OCI-LY1 (cell line): ENCODE results near the gene ZNF182.
"Not testable (repeated sequence)": the region's sequence is repeated elsewhere in the genome, so short reads cannot be mapped to it uniquely, and the experiment has no call there.

ENCODE experiments used
- H2AFZ ChIP-seq: fragments of 200-600 bp; sonication (generic), shearing (Covaris generic); 2 replicates; pipeline ENCODE4 v1.6.0; 2014; ENCODE audit warnings: antibody characterized with exemption, mild to moderate bottlenecking, low read length
- H3F3A ChIP-seq: fragments of 200-600 bp; sonication (generic), shearing (Covaris generic); 2 replicates; pipeline ENCODE4 v1.6.0; 2014; ENCODE audit warnings: mild to moderate bottlenecking, antibody characterized with exemption, low read length, moderate library complexity; ENCODE audit not compliant: insufficient read depth
- H3K27ac ChIP-seq: fragments of 200-600 bp; sonication (generic); 2 replicates; pipeline ENCODE4 v1.5.1; 2014; ENCODE audit warnings: low read length, mixed run types, mild to moderate bottlenecking, low read depth; ENCODE audit not compliant: poor library complexity, severe bottlenecking
- H3K27me3 ChIP-seq: fragments of 200-600 bp; sonication (generic); 2 replicates; pipeline ENCODE4 v1.6.0; 2014; ENCODE audit warnings: antibody characterized with exemption, mild to moderate bottlenecking, low read length, moderate library complexity; ENCODE audit not compliant: insufficient read depth
- H3K36me3 ChIP-seq: fragments of 200-600 bp; sonication (generic); 2 replicates; pipeline ENCODE4 v1.6.1; 2014; ENCODE audit warnings: mild to moderate bottlenecking, antibody characterized with exemption, low read length, moderate library complexity, mixed read lengths; ENCODE audit not compliant: insufficient read depth
- H3K4me1 ChIP-seq: fragments of 200-600 bp; sonication (generic); 2 replicates; pipeline ENCODE4 v1.5.1; 2014; ENCODE audit warnings: mild to moderate bottlenecking, low read length, moderate library complexity; ENCODE audit not compliant: insufficient read depth, severe bottlenecking
- H3K4me2 ChIP-seq: fragments of 200-600 bp; sonication (generic), shearing (Covaris generic); 2 replicates; pipeline ENCODE4 v1.6.1; 2014; ENCODE audit warnings: low read length
- H3K4me3 ChIP-seq: fragments of 200-600 bp; sonication (generic); 2 replicates; pipeline ENCODE4 v1.5.1; 2014; ENCODE audit warnings: low read length, low read depth, mild to moderate bottlenecking, mixed read lengths; ENCODE audit not compliant: poor library complexity, severe bottlenecking
- H3K79me2 ChIP-seq: fragments of 200-600 bp; shearing (Covaris generic); 2 replicates; pipeline ENCODE4 v1.6.1; 2016; ENCODE audit warnings: mixed run types, low read length, mixed read lengths; ENCODE audit not compliant: insufficient read depth
- H3K9ac ChIP-seq: fragments of 200-600 bp; sonication (generic), shearing (Covaris generic); 2 replicates; pipeline ENCODE4 v1.6.1; 2014; ENCODE audit warnings: mild to moderate bottlenecking, low read length, mixed read lengths
- H3K9me2 ChIP-seq: fragments of 200-600 bp; sonication (generic), shearing (Covaris generic); 2 replicates; pipeline ENCODE4 v1.6.1; 2014; ENCODE audit warnings: low read depth, mild to moderate bottlenecking, low read length, mixed read lengths
- H3K9me3 ChIP-seq: fragments of 200-600 bp; shearing (Covaris generic); 2 replicates; pipeline ENCODE4 v1.6.1; 2014; ENCODE audit warnings: low read length, mixed read lengths
- H4K20me1 ChIP-seq: fragments of 200-600 bp; sonication (generic), shearing (Covaris generic); 2 replicates; pipeline ENCODE4 v1.6.0; 2016; ENCODE audit warnings: mild to moderate bottlenecking, low read length; ENCODE audit not compliant: insufficient read depth
- EZH2 ChIP-seq: fragments of 200-600 bp; sonication (generic), shearing (Covaris generic); IDR thresholded peaks from 2 replicates; pipeline ENCODE4 v1.8.0; 2017; ENCODE audit warnings: borderline replicate concordance, mixed run types, mild to moderate bottlenecking, antibody characterized with exemption, low read length, moderate library complexity, mixed read lengths
- TF ChIP-seq, protein P1 (sequence below): fragments of 200-600 bp; sonication (generic), shearing (Covaris generic); IDR thresholded peaks from 2 replicates; pipeline ENCODE4 v1.5.1; 2017; ENCODE audit warnings: mild to moderate bottlenecking, antibody characterized with exemption, low read length, moderate library complexity, mixed read lengths

The ZNF182 gene

GRCh38 chrX:47958761-47959342 lies 44.9 kb downstream of the ZNF182 start:
- Histone ChIP-seq H3K9me2 (no peaks in the 10 kb centered on the region), H2AFZ (no peak overlapping the region), H4K20me1 (no peaks in the 10 kb centered on the region), H3K4me1 (peaks cover 4% of the 10 kb centered on the region), H3K4me2 (no peak overlapping the region), H3K4me3 (no peak overlapping the region), H3K9ac (no peak overlapping the region), H3K27me3 (no peaks in the 10 kb centered on the region), H3K27ac (no peak overlapping the region), H3K36me3 (no peaks in the 10 kb centered on the region), H3K79me2 (no peaks in the 10 kb centered on the region), H3K9me3 (no peaks in the 10 kb centered on the region), H3F3A (no peaks in the 10 kb centered on the region)
- no peak for TF ChIP-seq EZH2
- TF ChIP-seq, protein P1, sequence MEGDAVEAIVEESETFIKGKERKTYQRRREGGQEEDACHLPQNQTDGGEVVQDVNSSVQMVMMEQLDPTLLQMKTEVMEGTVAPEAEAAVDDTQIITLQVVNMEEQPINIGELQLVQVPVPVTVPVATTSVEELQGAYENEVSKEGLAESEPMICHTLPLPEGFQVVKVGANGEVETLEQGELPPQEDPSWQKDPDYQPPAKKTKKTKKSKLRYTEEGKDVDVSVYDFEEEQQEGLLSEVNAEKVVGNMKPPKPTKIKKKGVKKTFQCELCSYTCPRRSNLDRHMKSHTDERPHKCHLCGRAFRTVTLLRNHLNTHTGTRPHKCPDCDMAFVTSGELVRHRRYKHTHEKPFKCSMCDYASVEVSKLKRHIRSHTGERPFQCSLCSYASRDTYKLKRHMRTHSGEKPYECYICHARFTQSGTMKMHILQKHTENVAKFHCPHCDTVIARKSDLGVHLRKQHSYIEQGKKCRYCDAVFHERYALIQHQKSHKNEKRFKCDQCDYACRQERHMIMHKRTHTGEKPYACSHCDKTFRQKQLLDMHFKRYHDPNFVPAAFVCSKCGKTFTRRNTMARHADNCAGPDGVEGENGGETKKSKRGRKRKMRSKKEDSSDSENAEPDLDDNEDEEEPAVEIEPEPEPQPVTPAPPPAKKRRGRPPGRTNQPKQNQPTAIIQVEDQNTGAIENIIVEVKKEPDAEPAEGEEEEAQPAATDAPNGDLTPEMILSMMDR: peak; percentile 39; the same call in 1 of the 2 replicates

GRCh38 chrX:47958206-47958605 lies 45.6 kb downstream of the ZNF182 start:
- not testable (repeated sequence) for H3K9me2 ChIP-seq, H3K27ac ChIP-seq, H3K27me3 ChIP-seq, H3F3A ChIP-seq, H3K4me2 ChIP-seq, H3K36me3 ChIP-seq, H3K4me1 ChIP-seq, H3K79me2 ChIP-seq, H3K9ac ChIP-seq, H2AFZ ChIP-seq, H4K20me1 ChIP-seq, H3K9me3 ChIP-seq, H3K4me3 ChIP-seq

GRCh38 chrX:47956016-47956415 lies 47.8 kb downstream of the ZNF182 start:
- no peaks in the 10 kb centered on the region for H3K9me2 ChIP-seq
- H2AFZ ChIP-seq: no peak overlapping the region
- H3K9me3 ChIP-seq: no peaks in the 10 kb centered on the region
- no peaks in the 10 kb centered on the region for H4K20me1 ChIP-seq
- no peak overlapping the region for H3K4me3 ChIP-seq
- H3K4me1 ChIP-seq: peaks cover 4% of the 10 kb centered on the region
- H3K9ac ChIP-seq: no peak overlapping the region
- no peaks in the 10 kb centered on the region for H3K36me3 ChIP-seq
- H3K27ac ChIP-seq: no peak overlapping the region
- H3F3A ChIP-seq: no peaks in the 10 kb centered on the region
- no peaks in the 10 kb centered on the region for H3K27me3 ChIP-seq
- TF ChIP-seq, protein P1: no peak
- no peak for TF ChIP-seq EZH2
- H3K79me2 ChIP-seq: no peaks in the 10 kb centered on the region
- no peak overlapping the region for H3K4me2 ChIP-seq

GRCh38 chrX:47955295-47955694 lies 48.5 kb downstream of the ZNF182 start:
- not testable (repeated sequence) for H3K9me2 ChIP-seq, H3K4me2 ChIP-seq, H3K9ac ChIP-seq, H3K36me3 ChIP-seq, H3F3A ChIP-seq, H3K27me3 ChIP-seq, H2AFZ ChIP-seq, H3K27ac ChIP-seq, H4K20me1 ChIP-seq, H3K4me1 ChIP-seq, H3K9me3 ChIP-seq, H3K4me3 ChIP-seq, H3K79me2 ChIP-seq
